ENCODE measurements around the gene LMOD1.
A peak's percentile ranks its signal among the peaks of the same experiment; 100 is the strongest.
"Not testable (repeated sequence)": the region's sequence is repeated elsewhere in the genome, so short reads cannot be mapped to it uniquely, and the experiment has no call there.

The LMOD1 gene

GRCh38 chr1:201861448-201861847 lies 84.9 kb downstream of the LMOD1 start:
- DNase-seq (ENCODE audit: low read depth): no peak

DNA sequence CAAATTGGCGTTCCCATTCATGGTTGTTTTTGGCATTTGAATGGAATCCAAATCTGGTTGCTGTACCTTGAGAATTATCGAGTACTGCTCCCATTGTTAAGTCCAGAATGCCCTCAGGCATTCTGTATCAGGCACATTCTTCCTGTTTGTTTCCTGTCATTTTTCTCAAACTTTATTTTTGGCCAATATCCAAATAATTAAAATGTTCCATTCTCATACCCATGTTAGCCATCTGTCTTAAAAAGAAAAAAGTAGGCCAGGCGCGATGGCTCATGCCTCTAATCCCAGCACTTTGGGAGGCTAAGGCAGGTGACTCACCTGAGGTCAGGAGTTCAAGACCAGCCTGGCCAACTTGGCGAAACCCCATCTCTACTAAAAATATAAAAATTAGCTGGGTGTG lies 86.9 kb downstream of the LMOD1 start:
- no peak for DNase-seq (ENCODE audit: low read depth)

DNA sequence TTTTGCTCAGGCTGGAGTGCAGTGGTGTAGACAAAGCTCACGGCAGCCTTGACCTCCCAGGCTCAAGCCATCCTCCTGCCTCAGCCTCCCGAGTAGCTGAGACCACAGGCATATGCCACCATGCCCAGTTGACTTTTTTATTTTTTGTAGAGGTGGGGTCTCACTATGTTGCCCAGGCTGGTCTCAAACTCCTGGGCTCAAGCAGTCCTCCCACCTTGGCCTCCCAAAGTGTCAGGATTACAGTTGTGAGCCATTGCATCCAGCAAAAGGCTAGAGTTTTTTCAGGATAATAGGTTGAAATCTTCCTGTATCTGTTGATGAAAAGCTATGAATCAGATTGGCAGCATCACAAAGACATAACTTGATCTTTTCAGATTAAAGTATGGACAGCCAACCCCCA lies 89.6 kb downstream of the LMOD1 start:
- DNase-seq (ENCODE audit: low read depth): not testable (repeated sequence)

DNA sequence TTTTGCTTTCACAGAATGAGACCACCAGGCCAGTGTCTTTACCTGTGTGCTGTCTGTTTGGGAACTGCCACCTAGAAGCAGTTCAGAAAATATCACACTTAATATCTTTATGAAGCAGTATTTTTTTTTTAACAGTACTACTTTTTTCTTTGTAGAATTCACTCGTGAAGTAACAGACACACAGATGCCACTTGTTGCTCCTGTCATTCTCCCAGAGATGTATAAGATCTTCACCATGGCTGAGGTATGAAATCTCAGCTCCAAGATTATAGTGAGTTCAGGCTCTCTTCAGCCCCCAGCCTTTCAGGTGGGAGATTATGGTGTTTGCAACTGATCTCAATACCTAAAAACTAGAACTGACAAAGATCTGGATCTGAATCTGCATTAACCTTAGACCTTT lies 94.4 kb downstream of the LMOD1 start:
- DNase-seq (ENCODE audit: low read depth): no peak

DNA sequence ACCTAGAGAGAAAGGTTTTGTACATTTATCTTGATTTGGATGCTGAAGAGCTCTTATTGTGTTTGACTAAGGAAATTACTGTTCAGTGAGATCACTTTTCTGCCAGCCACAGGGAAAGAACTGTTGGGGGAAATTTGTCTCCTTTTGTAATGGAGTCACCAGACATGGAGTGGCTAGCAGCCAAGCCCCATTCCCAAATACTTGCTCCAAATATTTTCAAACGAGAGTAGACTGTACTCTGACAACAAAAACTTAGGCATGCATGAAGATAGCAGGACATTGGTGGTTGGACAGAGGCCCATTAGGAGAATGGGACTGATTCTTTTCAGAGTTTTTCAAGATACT lies 96.3 kb downstream of the LMOD1 start:
- peak; percentile 78 for DNase-seq (ENCODE audit: low read depth)

DNA sequence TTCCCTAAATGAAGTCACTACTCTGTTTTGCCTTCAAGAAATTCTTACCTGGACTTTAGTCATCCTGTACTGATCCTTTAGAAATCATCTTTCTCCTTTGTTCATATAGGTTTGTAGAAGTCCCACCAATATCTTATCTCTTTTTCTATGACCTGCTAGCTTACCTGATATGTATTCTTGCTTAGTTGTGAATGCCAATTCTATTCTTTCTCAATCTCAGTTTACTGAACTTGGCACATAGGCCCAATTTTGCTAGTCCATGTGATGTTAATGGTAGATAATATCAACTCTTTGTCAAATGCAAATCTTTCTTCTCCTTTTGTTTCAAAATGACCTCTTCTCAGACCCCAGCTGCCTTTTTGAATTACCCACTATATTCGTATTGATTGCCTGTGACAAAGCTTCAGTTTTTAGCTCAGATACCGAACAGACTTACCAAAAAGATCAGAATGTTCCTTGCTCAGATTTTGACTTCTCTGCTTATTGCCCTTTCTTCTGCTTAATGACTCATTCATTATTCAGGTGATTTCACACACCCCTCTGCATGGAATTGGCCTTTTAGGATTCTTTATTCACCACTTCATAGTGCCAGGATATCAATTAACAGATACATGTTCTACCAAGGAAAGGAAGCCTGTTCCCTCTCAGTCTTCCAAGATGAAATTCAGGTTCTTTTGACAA lies 96.8 kb downstream of the LMOD1 start:
- no peak for DNase-seq (ENCODE audit: low read depth)

DNA sequence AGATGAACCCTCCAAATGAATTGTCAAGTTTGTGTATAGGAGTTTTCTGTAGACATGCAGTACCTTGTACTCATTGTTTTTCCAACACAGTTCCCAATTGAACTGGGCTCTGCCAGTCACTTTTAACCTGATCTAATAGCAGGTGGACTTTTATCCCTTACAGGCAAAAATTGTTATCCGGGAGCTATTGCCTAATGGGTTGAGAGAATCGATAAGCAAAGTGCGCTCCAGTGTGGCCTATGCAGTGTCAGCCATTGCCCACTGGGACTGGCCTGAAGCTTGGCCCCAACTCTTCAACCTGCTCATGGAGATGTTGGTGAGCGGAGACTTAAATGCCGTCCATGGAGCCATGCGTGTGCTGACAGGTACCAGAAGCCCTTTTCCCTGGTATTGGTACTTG lies 98.1 kb downstream of the LMOD1 start:
- DNase-seq (ENCODE audit: low read depth): no peak

DNA sequence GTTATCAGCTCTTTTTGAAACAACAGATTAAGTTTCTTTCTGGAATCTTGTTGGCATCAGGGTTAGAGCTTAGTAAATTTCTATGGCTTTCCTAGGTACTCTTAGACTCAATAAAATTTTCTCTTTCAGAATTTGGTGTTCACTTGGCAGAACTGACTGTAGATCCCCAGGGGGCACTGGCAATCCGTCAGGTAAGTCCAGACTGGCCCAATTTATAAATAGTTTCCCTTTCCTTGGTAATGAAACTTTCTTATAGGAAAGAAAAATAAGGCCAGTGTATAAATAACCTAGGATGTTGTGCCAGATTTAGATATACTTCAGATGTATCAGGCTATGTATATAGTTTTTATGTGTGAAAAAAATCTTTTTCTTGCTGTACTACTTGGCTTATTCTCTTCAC lies 99.2 kb downstream of the LMOD1 start:
- no peak for DNase-seq (ENCODE audit: low read depth)
